Activated T-cell treated with anti-CD3 and anti-CD28 coated beads, Interleukin-2, amount 50 U/mL, for 48 hours (primary cell): Measurements from ENCODE around the gene FAM236B.
"Not testable (repeated sequence)": the region's sequence is repeated elsewhere in the genome, so short reads cannot be mapped to it uniquely, and the experiment has no call there.

Source experiments
- DNase-seq, 2 experiments: peaks; one replicate each; pipeline ENCODE4 v3.0.0-alpha.2; 2020

The FAM236B gene

DNA sequence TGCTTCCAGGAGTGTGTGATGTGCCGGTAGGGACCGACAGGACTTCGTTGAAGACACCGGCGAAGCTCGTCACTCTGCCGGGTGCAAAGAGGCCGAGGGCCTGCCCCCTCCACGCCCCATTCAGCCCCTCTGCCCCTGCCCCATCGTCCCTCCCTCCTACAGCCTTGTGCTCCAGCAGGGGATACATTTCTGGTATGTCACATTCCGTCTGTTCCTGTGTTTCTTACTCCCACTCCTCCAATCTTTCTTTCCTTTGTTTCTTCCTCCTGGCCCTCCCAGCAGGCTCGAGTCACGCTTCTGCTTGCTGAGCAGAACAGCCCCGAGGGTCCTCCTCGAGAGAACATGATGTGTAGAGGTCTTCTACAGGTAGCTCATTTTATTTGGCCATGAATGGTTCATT, at the start of gene FAM236B:
FAM236B (minus strand) TSS at position 101 of the 400 bp plus-strand sequence; CDS start at position 1, 100 bp downstream.
- DNase-seq: not testable (repeated sequence)

GRCh38 chrX:72830701-72831100, 48.2 kb upstream of the FAM236B start:
- not testable (repeated sequence) for DNase-seq

DNA sequence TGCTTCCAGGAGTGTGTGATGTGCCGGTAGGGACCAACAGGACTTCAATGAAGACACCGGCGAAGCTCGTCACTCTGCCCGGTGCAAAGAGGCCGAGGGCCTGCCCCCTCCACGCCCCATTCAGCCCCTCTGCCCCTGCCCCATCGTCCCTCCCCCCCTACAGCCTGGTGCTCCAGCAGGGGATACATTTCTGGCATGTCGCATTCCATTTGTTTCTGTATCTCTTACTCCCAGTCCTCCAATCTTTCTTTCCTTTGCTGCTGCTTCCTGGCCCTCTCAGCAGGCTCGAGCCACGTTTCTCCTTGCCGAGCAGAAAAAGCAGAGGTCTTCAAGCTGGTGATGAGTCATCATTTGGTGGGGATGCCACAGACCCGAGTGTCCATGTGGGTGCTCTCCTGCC, 25.6 kb upstream of the FAM236B start, which contains the start of gene FAM236D:
FAM236D (minus strand) TSS at position 101 of the 400 bp plus-strand sequence; CDS start at position 1, 100 bp downstream.
- not testable (repeated sequence) for DNase-seq

DNA sequence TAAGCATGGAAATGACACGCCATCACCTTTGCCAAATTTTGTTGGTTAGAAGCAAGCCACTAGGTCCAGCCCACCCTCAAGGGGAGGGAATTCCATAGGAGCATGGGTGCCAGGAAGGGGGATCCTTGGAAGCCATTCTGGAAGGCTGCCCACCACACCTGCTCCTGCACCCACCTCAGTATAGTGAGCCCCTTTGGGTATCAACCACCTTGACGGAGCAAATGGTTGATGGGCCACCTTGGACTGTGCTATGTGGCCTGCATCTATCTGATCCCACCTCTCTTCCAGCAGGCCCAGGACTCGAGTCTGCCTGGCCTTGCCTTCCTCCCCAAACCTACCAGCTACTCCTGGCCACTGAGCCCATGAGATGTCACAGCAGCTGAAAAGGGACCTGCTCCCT, 7.9 kb upstream of the FAM236B start:
- not testable (repeated sequence) for DNase-seq

GRCh38 chrX:72788142-72788541, 5.7 kb upstream of the FAM236B start:
- DNase-seq: not testable (repeated sequence)

DNA sequence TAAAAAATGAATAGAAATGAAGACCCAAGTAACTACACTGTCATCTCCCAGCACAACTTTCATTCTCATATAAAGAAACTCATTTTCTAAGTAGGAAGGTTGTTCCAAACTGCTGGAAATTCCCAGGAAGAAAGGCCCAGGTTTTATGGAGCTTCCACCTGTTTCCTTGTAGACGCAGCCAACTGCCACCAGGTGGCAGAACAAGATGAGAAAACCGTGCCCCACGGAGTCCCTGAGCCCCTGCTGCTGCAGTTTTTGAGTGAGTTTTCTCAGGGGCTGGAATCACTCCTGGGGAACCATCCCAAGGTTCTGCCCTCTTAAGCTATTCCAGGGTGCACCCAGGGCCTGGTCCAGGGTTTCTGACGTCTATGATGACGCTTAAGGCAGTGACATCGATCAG, 1.5 kb upstream of the FAM236B start:
- not testable (repeated sequence) for DNase-seq

DNA sequence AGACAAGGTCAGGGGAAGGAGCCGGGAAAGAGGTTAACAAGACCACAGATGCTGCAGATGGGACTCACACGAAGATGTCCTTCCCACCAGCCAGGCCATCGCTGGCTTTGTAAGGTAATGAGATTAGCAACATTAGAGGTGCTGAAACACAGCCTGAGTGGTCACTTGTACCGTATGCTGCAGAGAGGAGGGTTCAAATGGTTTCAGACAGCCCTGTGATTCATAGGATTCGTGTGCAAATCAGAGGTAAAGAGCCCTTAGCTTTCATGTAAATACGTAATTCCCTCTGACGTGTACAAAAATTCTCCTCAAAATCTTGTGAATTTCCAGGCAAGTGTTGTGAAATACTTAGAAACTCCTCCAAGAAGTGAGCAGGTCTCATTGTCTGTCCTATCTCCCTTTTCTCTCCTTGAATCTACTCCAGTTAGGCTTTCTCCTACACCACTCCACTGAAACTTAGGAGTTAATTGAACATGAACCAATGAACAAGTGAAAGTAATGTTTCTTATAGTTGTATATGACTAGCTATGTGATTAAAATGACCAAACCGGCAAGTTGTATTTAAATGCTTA, 991 bp upstream of the FAM236B start:
- DNase-seq: not testable (repeated sequence)

GRCh38 chrX:72778146-72778545, 4.3 kb downstream of the FAM236B start:
- DNase-seq: not testable (repeated sequence)

- not testable (repeated sequence) for DNase-seq
Observed at GRCh38 chrX:72777467-72777790, 5.0 kb downstream of the FAM236B start.

DNA sequence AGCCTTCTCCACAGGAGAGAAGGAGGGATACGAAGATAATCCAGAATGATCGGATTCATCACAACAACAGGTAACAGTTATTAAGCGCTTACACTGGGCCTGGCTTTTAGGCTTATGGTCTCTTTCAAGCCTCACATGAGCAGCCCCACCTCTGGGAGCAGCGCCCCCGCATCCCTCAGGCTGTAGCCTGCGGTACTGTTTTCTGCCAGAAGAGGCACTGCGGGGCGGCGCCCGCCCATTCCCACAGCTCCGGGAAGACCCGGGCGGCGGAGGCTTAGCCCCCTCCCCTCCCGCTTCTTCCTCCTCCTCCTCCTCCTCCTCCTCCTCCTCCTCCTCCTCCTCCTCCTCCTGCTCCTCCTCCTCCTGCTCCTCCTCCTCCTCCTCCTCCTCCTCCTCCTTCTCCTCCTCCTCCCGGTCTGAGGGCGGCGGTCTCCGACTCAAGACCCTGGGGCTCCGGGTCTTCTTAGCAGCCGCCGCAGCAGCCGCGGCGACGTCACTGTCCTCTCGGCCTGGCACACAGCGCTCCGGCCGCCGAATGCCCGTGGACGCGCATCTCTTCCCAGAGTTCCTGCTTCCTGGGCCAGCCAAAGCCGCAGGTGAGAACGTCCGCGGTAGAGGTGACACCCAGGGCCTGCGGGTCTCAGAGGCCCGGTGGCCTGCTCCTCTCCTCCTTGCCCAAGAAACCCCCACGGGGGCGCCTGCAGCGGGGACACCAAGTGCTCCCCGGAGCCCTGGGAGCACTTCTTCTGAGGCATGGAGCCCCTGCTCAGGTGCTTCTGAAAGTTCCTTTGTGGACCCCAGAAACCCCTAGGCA, 5.6 kb downstream of the FAM236B start, which contains the start of gene DMRTC1B:
DMRTC1B (plus strand) TSS at position 238 of the 814 bp plus-strand sequence. CDS start 68,246 bp downstream, outside the sequence.
- not testable (repeated sequence) for DNase-seq

- DNase-seq: not testable (repeated sequence)
Observed at GRCh38 chrX:72760454-72760853, 22.0 kb downstream of the FAM236B start.

GRCh38 chrX:72748545-72748944, 33.9 kb downstream of the FAM236B start:
- DNase-seq: not testable (repeated sequence)

GRCh38 chrX:72745546-72745945, 36.9 kb downstream of the FAM236B start:
- not testable (repeated sequence) for DNase-seq

DNA sequence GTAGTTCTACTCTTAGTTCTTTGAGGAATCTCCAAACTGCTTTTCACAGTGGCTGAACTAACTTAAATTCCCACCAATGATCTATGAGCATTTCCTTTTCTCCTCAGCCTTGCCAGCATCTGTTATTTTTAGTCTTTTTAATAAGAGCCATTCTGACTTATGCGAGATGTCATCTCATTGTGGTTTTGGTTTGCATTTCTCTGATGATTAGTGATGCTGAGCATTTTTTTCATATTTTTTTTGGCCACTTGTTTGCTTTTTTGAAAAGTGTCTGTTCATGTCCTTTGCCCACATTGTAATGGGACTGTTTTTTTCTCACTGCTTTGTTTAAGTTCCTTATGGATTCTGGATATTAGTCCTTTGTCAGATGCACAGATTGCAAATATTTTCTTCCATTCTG, 46.9 kb downstream of the FAM236B start:
- DNase-seq: no peak

DNA sequence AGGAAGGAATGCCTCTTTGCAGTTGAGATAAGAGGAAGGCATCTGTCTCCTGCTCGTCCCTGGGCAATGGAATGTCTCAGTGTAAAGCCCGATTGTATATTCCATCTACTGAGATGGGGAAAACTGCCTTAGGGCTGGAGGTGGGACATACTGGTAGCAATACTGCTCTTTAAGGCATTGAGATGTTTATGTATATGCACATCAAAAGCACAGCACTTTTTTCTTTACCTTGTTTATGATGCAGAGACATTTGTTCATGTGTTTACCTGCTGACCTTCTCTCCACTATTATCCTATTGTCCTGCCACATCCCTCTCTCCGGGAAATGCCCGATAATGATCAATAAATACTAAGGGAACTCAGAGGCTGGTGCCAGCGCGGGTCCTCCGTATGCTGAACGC, 48.8 kb downstream of the FAM236B start:
- not testable (repeated sequence) for DNase-seq
